Urothelium cell line (cell line): ENCODE data around the gene PHLDB2.
A peak's percentile ranks its signal among the peaks of the same experiment; 100 is the strongest.

Experiments
- DNase-seq: peaks from one replicate; pipeline ENCODE4 v3.0.0; 2011; ENCODE audit warnings: low spot score, mixed read lengths
- FAIRE-seq: peaks from 2 replicates; lab custom pipeline; 2011; peaks lifted over from hg19 to GRCh38; lab: Jason Lieb, UNC

The PHLDB2 gene

GRCh38 chr3:112012205-112012992, 153.3 kb downstream of the PHLDB2 start:
- no peak for FAIRE-seq

GRCh38 chr3:112013058-112013783, 154.2 kb downstream of the PHLDB2 start:
- FAIRE-seq (peak; percentile 23), DNase-seq (peak; percentile 81)

More at GRCh38 chr3:112012205-112012992, 153.3 kb downstream of the PHLDB2 start:
- DNase-seq = no peak

GRCh38 chr3:112013784-112014143, 154.7 kb downstream of the PHLDB2 start:
- FAIRE-seq = no peak
- no peak for DNase-seq

GRCh38 chr3:112017091-112017490, 158.0 kb downstream of the PHLDB2 start:
- FAIRE-seq (no peak), DNase-seq (no peak)

GRCh38 chr3:112018712-112019111, 159.6 kb downstream of the PHLDB2 start:
- DNase-seq (no peak), FAIRE-seq (no peak)

GRCh38 chr3:112019716-112020115, 160.7 kb downstream of the PHLDB2 start:
- no peak for DNase-seq
- FAIRE-seq = no peak

GRCh38 chr3:112020674-112021085, 161.6 kb downstream of the PHLDB2 start:
- no peak for FAIRE-seq

More at GRCh38 chr3:112020674-112021085, 161.6 kb downstream of the PHLDB2 start:
- DNase-seq = no peak
